ENCODE measurements around the gene AIG1. TPM values are rescaled to one million over a fixed set of nuclear protein-coding genes. Genes with fewer than 3 reads are reported as not detected.
"Not testable (repeated sequence)": the region's sequence is repeated elsewhere in the genome, so short reads cannot be mapped to it uniquely, and the experiment has no call there.

AIG1 gene
- total and polyA plus RNA-seq, 2 of the 4 experiments (the other 2 are of a cell fraction), result 21.3 to 27.1 TPM

DNA sequence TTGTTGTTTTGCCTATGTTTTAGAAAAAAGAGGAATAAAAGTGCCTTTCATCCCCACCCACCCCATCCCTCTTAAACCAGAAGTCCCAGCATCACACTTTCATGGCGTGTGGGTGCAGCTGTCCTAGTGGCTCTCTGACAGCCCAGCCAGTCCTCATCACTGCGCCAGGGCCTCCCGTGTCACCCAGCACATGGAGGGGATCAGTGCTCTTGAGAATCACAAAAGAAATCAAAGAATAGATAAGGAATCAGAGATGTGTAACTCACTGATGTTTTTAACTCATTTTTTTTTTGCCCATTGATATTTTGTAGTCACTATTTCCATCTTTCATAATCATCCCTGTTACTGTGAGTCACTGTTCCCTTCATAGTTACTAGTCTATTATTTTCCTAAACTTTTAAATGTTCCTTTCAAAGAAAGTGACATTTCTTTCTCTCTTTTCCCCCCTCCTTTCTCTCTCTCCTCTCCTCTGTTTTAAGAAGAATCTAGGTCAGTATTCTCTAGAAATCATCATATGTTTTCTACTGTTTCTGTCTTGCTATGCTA, 78.6 kb downstream of the AIG1 start:
- no peak for ATAC-seq (ENCODE audit: low read depth)
- no peaks in the 10 kb centered on the region for H3K4me1 ChIP-seq (ENCODE audit: control insufficient read depth, insufficient read depth, low read length)
- H3K9me1 ChIP-seq (ENCODE audit: insufficient read depth, low read length), result no peaks in the 10 kb centered on the region
- no peak overlapping the region for H3K18ac ChIP-seq (ENCODE audit: low read depth, low read length)
- no peak overlapping the region for H3K9ac ChIP-seq (ENCODE audit: low read depth, low read length)
- H3K4me2 ChIP-seq (ENCODE audit: low read depth, low read length), result no peak overlapping the region
- no peak overlapping the region for H3K4me3 ChIP-seq (ENCODE audit: insufficient read depth, low read depth, low read length)
- H4K20me1 ChIP-seq (ENCODE audit: insufficient read depth, low read length), result no peaks in the 10 kb centered on the region
- no peak overlapping the region for H3K27ac ChIP-seq (ENCODE audit: insufficient read depth, low read length)
- no peaks in the 10 kb centered on the region for H3K79me1 ChIP-seq (ENCODE audit: low read depth in 1 of 2, low read length in 2 of 2)
- ChIA-PET POLR2A (ENCODE audit: unreplicated experiment) (no interaction called here), CTCF (no interaction called here)
- no peak for TF ChIP-seq POLR2A (IDR thresholded peaks at IDR 0.05; ENCODE audit: low read depth, low read length)
- TF ChIP-seq, protein P1, sequence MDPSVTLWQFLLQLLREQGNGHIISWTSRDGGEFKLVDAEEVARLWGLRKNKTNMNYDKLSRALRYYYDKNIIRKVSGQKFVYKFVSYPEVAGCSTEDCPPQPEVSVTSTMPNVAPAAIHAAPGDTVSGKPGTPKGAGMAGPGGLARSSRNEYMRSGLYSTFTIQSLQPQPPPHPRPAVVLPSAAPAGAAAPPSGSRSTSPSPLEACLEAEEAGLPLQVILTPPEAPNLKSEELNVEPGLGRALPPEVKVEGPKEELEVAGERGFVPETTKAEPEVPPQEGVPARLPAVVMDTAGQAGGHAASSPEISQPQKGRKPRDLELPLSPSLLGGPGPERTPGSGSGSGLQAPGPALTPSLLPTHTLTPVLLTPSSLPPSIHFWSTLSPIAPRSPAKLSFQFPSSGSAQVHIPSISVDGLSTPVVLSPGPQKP (IDR thresholded peaks at IDR 0.05; ENCODE audit: borderline replicate concordance, low read depth, low read length), result no peak
- H4K8ac ChIP-seq (ENCODE audit: low read depth in 2 of 2, low read length in 2 of 2), result no peak overlapping the region
- intact Hi-C loops (cut with micrococcal nuclease), result no loop called here
- no peak overlapping the region for H2AK5ac ChIP-seq (ENCODE audit: low read depth, low read length)
- DNase-seq, result no peak
- no peak overlapping the region for H2BK5ac ChIP-seq (ENCODE audit: low read depth, low read length, poor library complexity, severe bottlenecking)
- H2BK120ac ChIP-seq (ENCODE audit: low read depth, low read length), result no peak overlapping the region
- in situ Hi-C loops (cut with MboI; ENCODE audit: low sequenced_read_pairs), result no loop called here
- H3K27me3 ChIP-seq (ENCODE audit: control insufficient read depth, insufficient read depth, low read length), result no peaks in the 10 kb centered on the region
- H3K14ac ChIP-seq (replicated peaks; ENCODE audit: low read depth, low read length), result no peak overlapping the region
- H2BK20ac ChIP-seq (ENCODE audit: low read depth, low read length), result no peak overlapping the region
- H3K23ac ChIP-seq (ENCODE audit: low read depth, low read length), result no peak overlapping the region
- H4K5ac ChIP-seq (ENCODE audit: low read depth, low read length), result no peak overlapping the region
- no peak overlapping the region for H3K56ac ChIP-seq (ENCODE audit: extremely low read depth, insufficient read depth, low read length)
- no peak overlapping the region for H2AFZ ChIP-seq (replicated peaks; ENCODE audit: low read length, poor library complexity)
- dilution Hi-C loops (cut with HindIII; ENCODE audit: low sequenced_read_pairs, unreplicated experiment), result no loop called here
- WGBS, 2 experiments (ENCODE audit: extremely low coverage in 2 of 2, insufficient read length in 1 of 2), result no CpG with 5 or more reads among the region's 3 CpGs
- H3K9me3 ChIP-seq (ENCODE audit: control insufficient read depth, insufficient read depth, low read length), result no peaks in the 10 kb centered on the region
- H2AK9ac ChIP-seq (replicated peaks; ENCODE audit: low read depth, low read length, poor library complexity), result no peak overlapping the region
- H3K4ac ChIP-seq (ENCODE audit: low read depth, low read length), result no peak overlapping the region
- BruUV-seq (replicated peaks), result no TSS peak
- no peaks in the 10 kb centered on the region for H3K36me3 ChIP-seq (ENCODE audit: control insufficient read depth, insufficient read depth, low read length)
- no peak overlapping the region for H4K91ac ChIP-seq (ENCODE audit: insufficient read depth, low read depth, low read length)
- no peak overlapping the region for H2BK15ac ChIP-seq (ENCODE audit: low read depth, low read length)

- H2BK20ac ChIP-seq (ENCODE audit: low read depth, low read length); H2BK5ac ChIP-seq (ENCODE audit: low read depth, low read length, poor library complexity, severe bottlenecking); H3K4me2 ChIP-seq (ENCODE audit: low read depth, low read length); H3K36me3 ChIP-seq (ENCODE audit: control insufficient read depth, insufficient read depth, low read length); H2BK15ac ChIP-seq (ENCODE audit: low read depth, low read length); BruUV-seq (replicated peaks); intact Hi-C loops (cut with micrococcal nuclease); H2BK120ac ChIP-seq (ENCODE audit: low read depth, low read length); H2AK5ac ChIP-seq (ENCODE audit: low read depth, low read length); POLR2A ChIA-PET (ENCODE audit: unreplicated experiment); H3K4me3 ChIP-seq (ENCODE audit: insufficient read depth, low read depth, low read length); H3K23ac ChIP-seq (ENCODE audit: low read depth, low read length); H3K9ac ChIP-seq (ENCODE audit: low read depth, low read length); H4K8ac ChIP-seq (ENCODE audit: low read depth in 2 of 2, low read length in 2 of 2); H3K9me1 ChIP-seq (ENCODE audit: insufficient read depth, low read length); dilution Hi-C loops (cut with HindIII; ENCODE audit: low sequenced_read_pairs, unreplicated experiment); H3K56ac ChIP-seq (ENCODE audit: extremely low read depth, insufficient read depth, low read length); H2AFZ ChIP-seq (replicated peaks; ENCODE audit: low read length, poor library complexity); H3K14ac ChIP-seq (replicated peaks; ENCODE audit: low read depth, low read length); H4K20me1 ChIP-seq (ENCODE audit: insufficient read depth, low read length); CTCF ChIA-PET; H3K4ac ChIP-seq (ENCODE audit: low read depth, low read length); H4K5ac ChIP-seq (ENCODE audit: low read depth, low read length); H3K79me1 ChIP-seq (ENCODE audit: low read depth in 1 of 2, low read length in 2 of 2); H3K9me3 ChIP-seq (ENCODE audit: control insufficient read depth, insufficient read depth, low read length); in situ Hi-C loops (cut with MboI; ENCODE audit: low sequenced_read_pairs); H3K18ac ChIP-seq (ENCODE audit: low read depth, low read length); H3K4me1 ChIP-seq (ENCODE audit: control insufficient read depth, insufficient read depth, low read length); ATAC-seq (ENCODE audit: low read depth); H3K27me3 ChIP-seq (ENCODE audit: control insufficient read depth, insufficient read depth, low read length); DNase-seq; H3K27ac ChIP-seq (ENCODE audit: insufficient read depth, low read length); H4K91ac ChIP-seq (ENCODE audit: insufficient read depth, low read depth, low read length); H2AK9ac ChIP-seq (replicated peaks; ENCODE audit: low read depth, low read length, poor library complexity): not testable (repeated sequence)
- no CpG with 5 or more reads among the region's 5 CpGs for WGBS, 2 experiments (ENCODE audit: extremely low coverage in 2 of 2, insufficient read length in 1 of 2)
These were observed 79.2 kb downstream of the AIG1 start for GRCh38 chr6:143139884-143140283.
